ENCODE measurements around the gene PRDM1.

PRDM1 gene

DNA sequence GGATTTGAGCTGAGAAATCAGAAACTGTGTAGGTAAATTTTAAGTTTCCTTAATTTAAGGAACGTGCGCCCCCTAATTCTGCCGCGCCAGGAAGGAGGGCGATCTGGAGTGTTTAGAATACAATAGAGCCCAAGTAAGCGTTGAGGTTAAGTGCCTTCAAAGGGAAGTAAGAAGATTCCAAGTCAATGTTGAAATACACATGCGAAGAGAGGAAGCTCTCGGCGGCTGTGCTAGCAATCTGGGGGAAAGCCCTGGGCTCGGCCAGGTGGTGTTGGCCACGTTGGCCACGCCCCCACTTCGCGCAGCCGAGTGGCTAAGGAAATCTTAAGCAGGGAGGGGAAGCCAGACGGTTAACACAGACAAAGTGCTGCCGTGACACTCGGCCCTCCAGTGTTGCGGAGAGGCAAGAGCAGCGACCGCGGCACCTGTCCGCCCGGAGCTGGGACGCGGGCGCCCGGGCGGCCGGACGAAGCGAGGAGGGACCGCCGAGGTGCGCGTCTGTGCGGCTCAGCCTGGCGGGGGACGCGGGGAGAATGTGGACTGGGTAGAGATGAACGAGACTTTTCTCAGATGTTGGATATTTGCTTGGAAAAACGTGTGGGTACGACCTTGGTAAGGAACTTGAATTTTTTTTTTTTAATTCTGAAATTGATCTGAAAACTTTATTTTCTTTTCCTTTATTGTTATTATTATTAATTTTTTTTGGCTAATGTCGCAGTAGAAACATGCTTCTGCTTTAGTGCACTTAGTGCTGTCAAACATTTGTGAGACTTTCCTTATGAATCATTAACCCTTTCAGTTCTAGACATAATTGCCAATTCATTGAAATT, at the start of gene PRDM1:
Gene PRDM1 (plus strand): TSS at position 353 of the 830 bp plus-strand sequence. CDS start 218 bp downstream, at position 571.
- peak; percentile 61 for DNase-seq (ENCODE audit: low read depth)
- TF ChIP-seq, protein P1, sequence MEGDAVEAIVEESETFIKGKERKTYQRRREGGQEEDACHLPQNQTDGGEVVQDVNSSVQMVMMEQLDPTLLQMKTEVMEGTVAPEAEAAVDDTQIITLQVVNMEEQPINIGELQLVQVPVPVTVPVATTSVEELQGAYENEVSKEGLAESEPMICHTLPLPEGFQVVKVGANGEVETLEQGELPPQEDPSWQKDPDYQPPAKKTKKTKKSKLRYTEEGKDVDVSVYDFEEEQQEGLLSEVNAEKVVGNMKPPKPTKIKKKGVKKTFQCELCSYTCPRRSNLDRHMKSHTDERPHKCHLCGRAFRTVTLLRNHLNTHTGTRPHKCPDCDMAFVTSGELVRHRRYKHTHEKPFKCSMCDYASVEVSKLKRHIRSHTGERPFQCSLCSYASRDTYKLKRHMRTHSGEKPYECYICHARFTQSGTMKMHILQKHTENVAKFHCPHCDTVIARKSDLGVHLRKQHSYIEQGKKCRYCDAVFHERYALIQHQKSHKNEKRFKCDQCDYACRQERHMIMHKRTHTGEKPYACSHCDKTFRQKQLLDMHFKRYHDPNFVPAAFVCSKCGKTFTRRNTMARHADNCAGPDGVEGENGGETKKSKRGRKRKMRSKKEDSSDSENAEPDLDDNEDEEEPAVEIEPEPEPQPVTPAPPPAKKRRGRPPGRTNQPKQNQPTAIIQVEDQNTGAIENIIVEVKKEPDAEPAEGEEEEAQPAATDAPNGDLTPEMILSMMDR (conservative IDR thresholded peaks at IDR 0.05; ENCODE audit: low read depth, low read length): no peak
- H3K4me3 ChIP-seq (ENCODE audit: low read depth, low read length): peak within 1 kb of the TSS; percentile 61

DNA sequence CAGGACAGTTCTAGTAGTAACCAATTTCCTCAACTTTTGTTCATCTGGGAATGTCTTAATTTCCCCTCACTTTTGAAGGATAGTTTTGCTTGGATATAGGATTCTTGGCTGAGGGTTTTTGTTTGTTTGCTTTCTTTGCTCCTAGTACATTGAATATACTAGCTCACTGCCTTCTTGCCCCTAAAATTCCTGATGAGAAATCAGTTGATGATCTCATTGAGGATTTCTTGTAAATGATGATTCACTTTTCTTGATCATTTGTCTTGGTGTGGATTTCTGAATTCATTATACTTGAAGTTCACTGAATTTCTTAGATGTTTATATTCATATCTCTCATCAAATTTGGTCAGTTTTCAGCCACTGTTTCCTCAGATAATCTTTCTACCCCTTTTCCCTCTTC, 49.1 kb upstream of the PRDM1 start:
- TF ChIP-seq, protein P1 (conservative IDR thresholded peaks at IDR 0.05; ENCODE audit: low read depth, low read length): no peak
- no peak overlapping the region for H3K4me3 ChIP-seq (ENCODE audit: low read depth, low read length)
- peak; percentile 12 for DNase-seq (ENCODE audit: low read depth)

DNA sequence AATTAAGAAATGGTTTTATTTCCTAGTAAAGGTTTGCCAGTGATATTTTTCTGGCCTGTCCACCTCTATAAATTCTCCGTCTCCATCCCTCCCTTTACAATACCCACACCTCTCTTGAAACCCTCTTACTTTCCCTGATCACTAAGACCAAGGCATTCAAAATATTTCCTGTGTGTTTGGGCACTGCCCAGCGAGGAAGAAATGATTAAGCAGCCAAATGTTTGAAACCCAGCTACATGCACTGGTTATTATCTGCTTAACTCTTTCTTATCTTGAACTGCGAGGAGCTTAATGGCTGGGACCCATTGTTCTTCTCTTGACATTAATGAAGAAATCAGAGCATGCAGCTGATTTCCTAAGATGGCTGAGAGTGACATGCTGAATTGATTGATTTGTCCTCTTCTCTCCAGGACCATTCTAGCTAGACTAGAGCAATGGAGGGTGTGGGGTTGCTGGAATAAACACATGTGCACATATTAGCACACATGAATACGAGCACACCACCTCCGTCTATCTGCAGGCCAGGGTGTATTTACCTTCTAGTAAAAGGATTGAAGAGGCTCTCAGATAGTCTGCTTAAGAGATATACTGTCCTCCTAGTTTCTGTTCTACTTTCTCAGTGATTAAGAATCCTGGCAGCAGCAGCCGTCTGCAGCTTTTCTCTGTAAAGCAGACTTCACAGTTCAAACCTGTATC, 46.1 kb upstream of the PRDM1 start:
- DNase-seq (ENCODE audit: low read depth): no peak
- no peak overlapping the region for H3K4me3 ChIP-seq (ENCODE audit: low read depth, low read length)
- TF ChIP-seq, protein P1 (conservative IDR thresholded peaks at IDR 0.05; ENCODE audit: low read depth, low read length): no peak

DNA sequence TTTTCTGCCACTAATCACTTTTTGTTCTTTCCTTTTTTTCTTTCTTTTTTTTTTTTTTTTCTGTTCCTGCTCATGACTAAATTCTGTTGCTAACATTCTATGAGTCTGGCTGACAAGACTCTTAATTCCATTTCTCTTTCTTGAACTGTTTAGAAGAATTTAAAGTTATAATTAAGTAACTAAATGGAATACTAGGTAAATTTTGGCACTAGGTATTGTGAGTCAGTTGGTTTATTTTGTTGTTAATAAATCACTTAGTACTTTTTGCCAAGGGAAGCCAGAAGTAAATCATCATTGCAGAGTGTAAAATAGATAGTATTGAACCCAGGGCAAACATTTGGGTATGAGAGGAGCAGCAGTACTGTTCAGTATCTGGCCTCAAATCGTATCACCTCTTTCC, 42.0 kb upstream of the PRDM1 start:
- TF ChIP-seq, protein P1 (conservative IDR thresholded peaks at IDR 0.05; ENCODE audit: low read depth, low read length): no peak
- no peak overlapping the region for H3K4me3 ChIP-seq (ENCODE audit: low read depth, low read length)
- no peak for DNase-seq (ENCODE audit: low read depth)

DNA sequence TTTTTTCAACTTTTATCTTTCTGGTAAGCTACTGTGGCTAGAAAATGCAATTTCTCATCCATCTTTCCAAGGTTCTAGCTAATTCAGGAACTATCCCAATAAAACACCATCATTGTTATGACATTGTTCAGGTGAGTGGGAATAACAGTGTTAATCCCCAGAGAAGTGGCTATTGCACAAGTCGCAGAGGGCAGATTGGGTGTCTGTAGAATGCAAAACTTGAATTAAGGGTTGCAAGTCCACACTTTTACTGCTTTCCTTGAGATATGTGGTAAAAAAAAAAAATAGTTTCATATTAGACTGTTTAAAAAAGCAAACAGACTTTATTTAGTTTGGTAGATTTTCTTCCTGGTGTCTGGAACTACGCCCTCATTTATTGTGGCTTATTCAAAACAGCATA, 41.1 kb upstream of the PRDM1 start:
- TF ChIP-seq, protein P1 (conservative IDR thresholded peaks at IDR 0.05; ENCODE audit: low read depth, low read length): no peak
- no peak overlapping the region for H3K4me3 ChIP-seq (ENCODE audit: low read depth, low read length)
- DNase-seq (ENCODE audit: low read depth): no peak

DNA sequence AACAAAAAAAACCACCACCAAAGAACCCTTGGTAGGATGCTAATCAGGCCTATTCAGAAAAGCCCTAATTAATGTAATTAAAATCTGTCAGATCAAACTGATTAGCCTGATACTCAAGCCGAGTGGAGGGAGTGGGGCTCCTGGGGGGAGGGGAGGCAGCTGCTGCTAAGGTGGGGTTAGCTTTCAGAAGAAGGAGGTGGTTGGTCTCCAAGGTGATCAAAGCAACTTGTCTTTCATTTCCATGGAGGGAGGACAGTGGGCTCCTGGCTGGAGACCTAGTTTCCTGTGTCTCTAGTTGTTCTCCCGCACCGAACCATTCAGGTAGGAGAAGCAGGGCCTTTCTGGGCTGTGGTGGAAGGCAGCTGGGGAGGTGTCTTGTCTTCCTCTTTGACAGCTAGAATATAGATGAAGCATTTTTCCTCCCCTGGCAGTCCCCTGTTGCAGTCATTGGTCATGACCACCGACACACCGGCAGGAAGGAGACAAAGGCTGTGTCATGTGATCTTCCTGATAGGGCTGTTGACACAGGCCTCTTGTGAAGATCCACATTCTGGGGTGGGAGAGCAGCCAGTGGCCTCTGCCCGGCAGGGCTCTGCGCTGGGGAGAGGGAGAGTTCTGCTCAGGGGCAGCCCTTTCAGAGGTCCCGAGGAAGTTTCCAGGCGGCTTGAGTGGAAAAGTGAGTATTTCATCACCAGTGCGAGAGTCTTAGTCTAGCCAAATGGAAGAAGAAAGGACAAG, 39.9 kb upstream of the PRDM1 start:
- DNase-seq (ENCODE audit: low read depth): no peak
- TF ChIP-seq, protein P1 (conservative IDR thresholded peaks at IDR 0.05; ENCODE audit: low read depth, low read length): no peak
- no peak overlapping the region for H3K4me3 ChIP-seq (ENCODE audit: low read depth, low read length)
